Keratinocyte (primary cell): ENCODE results near the gene KIFC1.

Source experiments
- CTCF ChIP-seq, 3 experiments: IDR thresholded peaks in 1 of 3; conservative IDR thresholded peaks in 1 of 3; optimal IDR thresholded peaks in 1 of 3; 2 replicates in 2 of 3; 3 replicates in 1 of 3; pipeline versions ENCODE3 to v1.5.1; 2011; ENCODE audit warnings: low read length in 3 of 3, mild to moderate bottlenecking in 3 of 3, moderate library complexity in 2 of 3, control low read depth in 1 of 3, inconsistent platforms in 1 of 3; ENCODE audit not compliant: insufficient read depth in 2 of 3; ENCODE audit errors: extremely low read depth in 1 of 3
- EZH2 ChIP-seq: IDR thresholded peaks from one replicate; pipeline ENCODE4 v1.6.1; 2012; ENCODE audit warnings: inconsistent platforms, mild to moderate bottlenecking, low read length, moderate library complexity

GRCh38 chr6:33439956-33440648 is 48.5 kb downstream of the KIFC1 start:
- TF ChIP-seq CTCF (optimal IDR thresholded peaks at IDR 0.05 in 1 of 3, IDR thresholded peaks at IDR 0.05 in 1 of 3, conservative IDR thresholded peaks at IDR 0.05 in 1 of 3; ENCODE audit: extremely low read depth in 1 of 3, insufficient read depth in 2 of 3, low read length in 3 of 3) (no peak), EZH2 (no peak)
